ENCODE measurements around the gene CSNK1A1. TPM values are rescaled to one million over a fixed set of nuclear protein-coding genes. Genes with fewer than 3 reads are reported as not detected.

Gene CSNK1A1
- total RNA-seq, 2 donors from 2014 or later = 222 to 262 TPM

DNA sequence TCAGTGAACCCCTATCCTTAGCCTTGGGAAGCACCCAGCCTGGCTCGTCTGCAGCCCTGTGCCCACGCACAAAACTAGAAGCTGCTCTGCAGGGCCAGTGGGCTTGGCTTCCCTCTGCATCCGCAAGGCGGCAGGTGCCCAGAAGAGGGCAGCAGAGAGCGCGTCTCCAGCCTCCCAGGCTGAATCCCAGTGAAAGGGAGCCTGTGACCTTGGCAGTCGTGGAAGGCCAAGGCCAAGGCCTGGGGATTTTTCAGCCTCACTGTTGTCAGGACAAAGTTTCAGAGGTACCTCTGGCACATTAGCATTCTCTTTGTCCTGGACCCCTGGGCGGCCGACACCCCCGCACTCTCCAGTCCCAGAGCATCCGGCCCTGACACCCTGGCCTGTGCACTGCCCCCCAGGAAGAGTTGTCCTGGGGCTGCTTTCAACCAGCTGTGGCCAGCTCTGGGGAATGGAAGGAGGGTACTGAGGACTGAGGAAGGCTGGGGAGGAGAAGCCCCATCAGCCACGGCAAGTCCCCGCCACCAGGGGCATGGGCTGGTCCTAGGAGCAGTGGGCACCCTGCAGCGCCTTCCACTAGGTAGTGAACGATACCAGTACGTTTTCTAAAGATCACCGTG, 108.6 kb downstream of the CSNK1A1 start:
- Histone ChIP-seq H3K27ac (peak overlapping the region; percentile 4 to 45), H3K4me3 (no peak overlapping the region), H3K36me3 (no peaks in the 10 kb centered on the region), H3K4me1 (ENCODE audit: control insufficient read depth in 1 of 2, low read depth in 2 of 2) (peaks cover 10 to 28% of the 10 kb centered on the region in 2 donors), H3K27me3 (replicated peaks; ENCODE audit: insufficient read depth) (no peaks in the 10 kb centered on the region), H3K9me3 (no peaks in the 10 kb centered on the region)
- ATAC-seq (ENCODE audit: insufficient number of reproducible peaks, low FRiP score, low read depth) (peak; percentile 50), DNase-seq (ENCODE audit: low spot score) (no peak)
- TF ChIP-seq, protein P1, sequence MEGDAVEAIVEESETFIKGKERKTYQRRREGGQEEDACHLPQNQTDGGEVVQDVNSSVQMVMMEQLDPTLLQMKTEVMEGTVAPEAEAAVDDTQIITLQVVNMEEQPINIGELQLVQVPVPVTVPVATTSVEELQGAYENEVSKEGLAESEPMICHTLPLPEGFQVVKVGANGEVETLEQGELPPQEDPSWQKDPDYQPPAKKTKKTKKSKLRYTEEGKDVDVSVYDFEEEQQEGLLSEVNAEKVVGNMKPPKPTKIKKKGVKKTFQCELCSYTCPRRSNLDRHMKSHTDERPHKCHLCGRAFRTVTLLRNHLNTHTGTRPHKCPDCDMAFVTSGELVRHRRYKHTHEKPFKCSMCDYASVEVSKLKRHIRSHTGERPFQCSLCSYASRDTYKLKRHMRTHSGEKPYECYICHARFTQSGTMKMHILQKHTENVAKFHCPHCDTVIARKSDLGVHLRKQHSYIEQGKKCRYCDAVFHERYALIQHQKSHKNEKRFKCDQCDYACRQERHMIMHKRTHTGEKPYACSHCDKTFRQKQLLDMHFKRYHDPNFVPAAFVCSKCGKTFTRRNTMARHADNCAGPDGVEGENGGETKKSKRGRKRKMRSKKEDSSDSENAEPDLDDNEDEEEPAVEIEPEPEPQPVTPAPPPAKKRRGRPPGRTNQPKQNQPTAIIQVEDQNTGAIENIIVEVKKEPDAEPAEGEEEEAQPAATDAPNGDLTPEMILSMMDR (IDR thresholded peaks at IDR 0.05) = peak; percentile 96

Other genes with a start within 250 kb of the CSNK1A1 start
- 1 to 10 TPM; 7.9 to 9.7 TPM for gene GRPEL2, start 205.9 kb downstream of the CSNK1A1 start, total RNA-seq
- 1 to 10 TPM; 7.3 to 7.8 TPM for gene PCYOX1L, start 193.4 kb downstream of the CSNK1A1 start, total RNA-seq
- gene IL17B, start 172.1 kb downstream of the CSNK1A1 start, total RNA-seq = 1 to 10 TPM; 1.9 to 7.1 TPM
- 10 to 100 TPM in 1 of 2 donors, 1 to 10 TPM in 1; 5.6 to 11.4 TPM for gene ARHGEF37, start 30.1 kb upstream of the CSNK1A1 start, total RNA-seq
- gene PPARGC1B, start 178.9 kb upstream of the CSNK1A1 start, total RNA-seq = 1 to 10 TPM; 1.4 to 2.4 TPM